OCI-LY7 (cell line): Measurements from ENCODE around the gene CCDC57. TPM values are rescaled to one million over a fixed set of nuclear protein-coding genes. Genes with fewer than 3 reads are reported as not detected.

Experiments used
- BruUV-seq: library from RNA; stranded (reverse); fragments of 400-500 nt; replicated peaks from 2 replicates; lab custom pipeline; 2021; lab: Mats Ljungman, UMichigan
- CTCF ChIA-PET: fragments of 300-600 bp; sonication (Branson Sonifier 250); formaldehyde crosslinking; loops from one replicate; lab custom pipeline; 2022; ENCODE audit warnings: antibody characterized with exemption; ENCODE audit not compliant: unreplicated experiment; lab: Charles Lee
- POLR2A ChIA-PET: fragments of 300-600 bp; sonication (Branson Sonifier 250); formaldehyde crosslinking; loops from one replicate; lab custom pipeline; 2022; ENCODE audit warnings: antibody characterized with exemption; lab: Charles Lee
- DNase-seq: peaks from one replicate; pipeline ENCODE4 v3.0.0-alpha.2; 2015; ENCODE audit warnings: low spot score
- H2AFZ ChIP-seq: fragments of 200-600 bp; sonication (generic), shearing (Covaris generic); 2 replicates; pipeline ENCODE4 v1.6.1; 2014; ENCODE audit warnings: mild to moderate bottlenecking, antibody characterized with exemption, low read length, moderate library complexity
- H3K27ac ChIP-seq: fragments of 200-600 bp; sonication (generic); 2 replicates; pipeline ENCODE4 v1.5.1; 2014; ENCODE audit warnings: mixed run types, low read depth, mild to moderate bottlenecking, moderate library complexity, low read length, inconsistent platforms; ENCODE audit not compliant: poor library complexity, severe bottlenecking
- H3K36me3 ChIP-seq: fragments of 200-600 bp; sonication (generic); 2 replicates; pipeline ENCODE4 v1.6.1; 2014; ENCODE audit warnings: mild to moderate bottlenecking, antibody characterized with exemption, low read length, moderate library complexity, mixed read lengths; ENCODE audit not compliant: insufficient read depth
- H3K4me1 ChIP-seq: fragments of 200-600 bp; sonication (generic); 2 replicates; pipeline ENCODE4 v1.5.1; 2014; ENCODE audit warnings: mild to moderate bottlenecking, low read length; ENCODE audit not compliant: insufficient read depth, poor library complexity, severe bottlenecking
- H3K4me2 ChIP-seq: fragments of 200-600 bp; sonication (generic); 2 replicates; pipeline ENCODE4 v1.6.1; 2014; ENCODE audit warnings: mild to moderate bottlenecking, low read length
- H3K4me3 ChIP-seq: fragments of 200-600 bp; sonication (generic); 2 replicates; pipeline ENCODE4 v1.5.1; 2014; ENCODE audit warnings: mild to moderate bottlenecking, low read depth, low read length; ENCODE audit not compliant: poor library complexity, severe bottlenecking
- H3K79me2 ChIP-seq: fragments of 200-600 bp; sonication (generic); 2 replicates; pipeline ENCODE4 v1.6.1; 2016; ENCODE audit warnings: low read depth, mild to moderate bottlenecking, low read length, moderate library complexity, mixed read lengths; ENCODE audit not compliant: insufficient read depth
- H3K9me2 ChIP-seq: fragments of 200-600 bp; sonication (generic); 2 replicates; pipeline ENCODE4 v1.6.1; 2016; ENCODE audit warnings: mild to moderate bottlenecking, low read length, mixed read lengths; ENCODE audit not compliant: insufficient read depth
- H3K9me3 ChIP-seq: fragments of 200-600 bp; sonication (generic); 2 replicates; pipeline ENCODE4 v1.6.1; 2014; ENCODE audit warnings: mild to moderate bottlenecking, mixed run types, low read length, mixed read lengths
- H4K20me1 ChIP-seq: fragments of 200-600 bp; sonication (generic); 2 replicates; pipeline ENCODE4 v1.6.1; 2014; ENCODE audit warnings: mild to moderate bottlenecking, antibody characterized with exemption, low read length, moderate library complexity, mixed read lengths; ENCODE audit not compliant: insufficient read depth
- CTCF ChIP-seq: fragments of 200-600 bp; sonication (generic); conservative IDR thresholded peaks from 2 replicates; pipeline ENCODE4 v1.5.1; 2014; ENCODE audit warnings: mild to moderate bottlenecking, antibody characterized with exemption, low read length, moderate library complexity, mixed read lengths
- EZH2phosphoT487 ChIP-seq: fragments of 200-600 bp; sonication (generic); IDR thresholded peaks from 2 replicates; pipeline ENCODE4 v1.6.1; 2018; ENCODE audit warnings: low read depth, borderline replicate concordance, mild to moderate bottlenecking, mixed run types, antibody characterized with exemption, low read length, moderate library complexity, mixed read lengths
- intact Hi-C: fragments of 100-400 bp; cut with micrococcal nuclease; formaldehyde crosslinking; loops from one replicate; pipeline ENCODE4 v1.10.0; 2022; ENCODE audit not compliant: unreplicated experiment
- total RNA-seq, 2 experiments: library from RNA; depleted of rRNA in 1 of 2; stranded (reverse); fragments of >200 nt in 1 of 2; shearing (Covaris generic) in 1 of 2; gene quantifications; 2 replicates each; pipeline ENCODE4 v1.2.3, GENCODE V29; 2014 to 2022

The CCDC57 gene
- total RNA-seq, 2 experiments from 2014 or later: 34.5 to 58.7 TPM

GRCh38 chr17:82241926-82242697 lies 29.5 kb upstream of the CCDC57 start:
- no TSS peak for BruUV-seq
- no peak for DNase-seq
- no peaks in the 10 kb centered on the region for H3K9me3 ChIP-seq
- H3K79me2 ChIP-seq: no peaks in the 10 kb centered on the region
- no peaks in the 10 kb centered on the region for H4K20me1 ChIP-seq
- ChIA-PET POLR2A (no interaction called here), CTCF (no interaction called here)
- H3K4me1 ChIP-seq: no peaks in the 10 kb centered on the region
- H3K9me2 ChIP-seq: no peaks in the 10 kb centered on the region
- TF ChIP-seq EZH2phosphoT487 (no peak), CTCF (no peak)
- H2AFZ ChIP-seq: no peak overlapping the region
- H3K36me3 ChIP-seq: peaks cover 49% of the 10 kb centered on the region
- no peak overlapping the region for H3K27ac ChIP-seq
- H3K4me3 ChIP-seq: no peak overlapping the region
- H3K4me2 ChIP-seq: no peak overlapping the region
- intact Hi-C loops: no loop called here

- no peak overlapping the region for H2AFZ ChIP-seq
- H3K9me3 ChIP-seq: no peaks in the 10 kb centered on the region
- no peaks in the 10 kb centered on the region for H3K79me2 ChIP-seq
- H3K9me2 ChIP-seq: no peaks in the 10 kb centered on the region
- BruUV-seq: no TSS peak
- no peak overlapping the region for H3K27ac ChIP-seq
- intact Hi-C loops: no loop called here
- peaks cover 41% of the 10 kb centered on the region for H3K36me3 ChIP-seq
- no peaks in the 10 kb centered on the region for H4K20me1 ChIP-seq
- CTCF ChIA-PET: interaction anchor here (0.7 kb wide), 1 partner anchor 218 kb away, joined by 3 read pairs; the partner anchor contains the start of gene LRRC45
- no peak for DNase-seq
- TF ChIP-seq EZH2phosphoT487: no peak
- TF ChIP-seq CTCF: no peak
- H3K4me1 ChIP-seq: no peaks in the 10 kb centered on the region
- H3K4me3 ChIP-seq: no peak overlapping the region
- POLR2A ChIA-PET: no interaction called here
- H3K4me2 ChIP-seq: no peak overlapping the region
These were observed 28.7 kb upstream of the CCDC57 start for GRCh38 chr17:82241183-82241925.
